Activated gamma-delta T cell treated with anti-CD3 and anti-CD28 coated beads, Interleukin-2, amount 50 U/mL, for 16 hours (primary cell): ENCODE measurements around the gene ASPN.
"Not testable (repeated sequence)": the region's sequence is repeated elsewhere in the genome, so short reads cannot be mapped to it uniquely, and the experiment has no call there.

Experiments
- DNase-seq: peaks from one replicate; pipeline ENCODE4 v3.0.0-alpha.2; 2020; ENCODE audit warnings: low read depth

The ASPN gene

GRCh38 chr9:92411157-92411556 lies 71.1 kb downstream of the ASPN start:
- DNase-seq: not testable (repeated sequence)

GRCh38 chr9:92408747-92409478 lies 73.4 kb downstream of the ASPN start:
- DNase-seq: no peak

- DNase-seq: no peak
These were observed 74.5 kb downstream of the ASPN start for GRCh38 chr9:92407818-92408217.

- peak; percentile 1 for DNase-seq
These were observed 75.8 kb downstream of the ASPN start for GRCh38 chr9:92406477-92406876.
